Smooth muscle cell (in vitro differentiated cells): Measurements from ENCODE around the gene HSPA1B. TPM values are rescaled to one million over a fixed set of nuclear protein-coding genes. Genes with fewer than 3 reads are reported as not detected.
A peak's percentile ranks its signal among the peaks of the same experiment; 100 is the strongest.
"Not testable (repeated sequence)": the region's sequence is repeated elsewhere in the genome, so short reads cannot be mapped to it uniquely, and the experiment has no call there.

Experiments
- DNase-seq: peaks from one replicate; lab custom pipeline; 2025; ENCODE audit not compliant: unreplicated experiment; lab: John Stamatoyannopoulos, UW
- H2AFZ ChIP-seq: fragments of 200-600 bp; sonication (generic); 2 replicates; pipeline ENCODE4 v1.6.0; 2016; ENCODE audit warnings: antibody characterized with exemption, low read depth, mild to moderate bottlenecking
- H3F3A ChIP-seq: fragments of 200-600 bp; sonication (generic); 2 replicates; pipeline ENCODE4 v1.6.0; 2017; ENCODE audit warnings: antibody characterized with exemption, low read depth
- H3K27ac ChIP-seq: fragments of 200-600 bp; sonication (generic); 2 replicates; pipeline ENCODE4 v1.5.1; 2016; ENCODE audit warnings: low read depth, mild to moderate bottlenecking
- H3K27me3 ChIP-seq: fragments of 200-600 bp; sonication (generic); 2 replicates; pipeline ENCODE4 v1.6.1; 2016; ENCODE audit warnings: low read depth, mild to moderate bottlenecking
- H3K36me3 ChIP-seq: fragments of 200-600 bp; sonication (generic); 2 replicates; pipeline ENCODE4 v1.5.1; 2016; ENCODE audit warnings: low read depth
- H3K4me1 ChIP-seq: fragments of 200-600 bp; sonication (generic); 2 replicates; pipeline ENCODE4 v1.5.1; 2016; ENCODE audit warnings: low read depth
- H3K4me2 ChIP-seq: fragments of 200-600 bp; sonication (generic); 2 replicates; pipeline ENCODE4 v1.6.0; 2016; ENCODE audit warnings: mild to moderate bottlenecking
- H3K4me3 ChIP-seq: fragments of 200-600 bp; sonication (generic); 2 replicates; pipeline ENCODE4 v1.5.1; 2016; ENCODE audit warnings: mild to moderate bottlenecking
- H3K79me2 ChIP-seq: fragments of 200-600 bp; sonication (generic); 2 replicates; pipeline ENCODE4 v1.6.0; 2016; ENCODE audit warnings: low read depth, mild to moderate bottlenecking
- H3K9ac ChIP-seq: fragments of 200-600 bp; sonication (generic); 2 replicates; pipeline ENCODE4 v1.6.0; 2016; ENCODE audit warnings: low read depth
- H3K9me3 ChIP-seq: fragments of 200-600 bp; sonication (generic); replicated peaks from 2 replicates; pipeline ENCODE4 v1.5.1; 2016; ENCODE audit warnings: low read depth
- H4K20me1 ChIP-seq: fragments of 200-600 bp; sonication (generic); 2 replicates; pipeline ENCODE4 v1.6.0; 2016; ENCODE audit warnings: low read depth
- WGBS: methylation state at CpG from one replicate; pipeline ENCODE4 v1.1.7; 2016; ENCODE audit warnings: low lambda C conversion rate; 5-methylcytosine and 5-hydroxymethylcytosine counted together
- polyA plus RNA-seq: library from polyadenylated mRNA; unstranded; fragments of >200 nt; fragmentation: Nextera tagmentation; extraction: Ambion mirVana; gene quantifications from 2 replicates; pipeline ENCODE4 v1.2.1, GENCODE V29; 2016
- total RNA-seq: library from RNA; depleted of rRNA; stranded (reverse); fragments of >200 nt; gene quantifications from 2 replicates; pipeline ENCODE4 v1.2.3, GENCODE V29; 2014
- TF ChIP-seq, protein P1 (sequence below): fragments of 200-600 bp; sonication (generic); IDR thresholded peaks from 2 replicates; pipeline ENCODE4 v1.5.1; 2017; ENCODE audit warnings: borderline replicate concordance, mild to moderate bottlenecking, antibody characterized with exemption; ENCODE audit not compliant: insufficient read depth, poor library complexity, severe bottlenecking

Gene HSPA1B
- total and polyA plus RNA-seq, 2 experiments from 2014 or later: 30.7 to 43.1 TPM

DNA sequence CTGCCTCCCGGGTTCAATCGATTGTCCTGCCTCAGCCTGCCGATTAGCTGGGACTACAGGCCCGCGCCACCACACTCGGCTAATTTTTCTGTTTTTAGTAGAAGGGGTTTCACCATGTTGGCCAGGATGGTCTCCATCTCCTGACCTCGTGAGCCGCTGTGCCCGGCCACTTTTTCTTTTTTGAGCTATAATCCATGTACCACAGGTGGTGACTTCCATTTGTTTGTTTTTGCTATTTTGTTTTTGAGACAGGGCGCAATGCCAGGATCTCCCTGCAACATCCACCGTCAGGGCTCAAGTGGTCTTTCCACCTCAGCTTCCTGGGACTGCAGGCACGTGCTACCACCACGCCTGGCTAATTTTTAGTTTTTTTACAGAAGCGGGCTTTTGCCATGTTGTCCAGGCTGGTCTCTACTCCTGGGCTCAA lies 8.5 kb downstream of the HSPA1B start:
- TF ChIP-seq, protein P1, sequence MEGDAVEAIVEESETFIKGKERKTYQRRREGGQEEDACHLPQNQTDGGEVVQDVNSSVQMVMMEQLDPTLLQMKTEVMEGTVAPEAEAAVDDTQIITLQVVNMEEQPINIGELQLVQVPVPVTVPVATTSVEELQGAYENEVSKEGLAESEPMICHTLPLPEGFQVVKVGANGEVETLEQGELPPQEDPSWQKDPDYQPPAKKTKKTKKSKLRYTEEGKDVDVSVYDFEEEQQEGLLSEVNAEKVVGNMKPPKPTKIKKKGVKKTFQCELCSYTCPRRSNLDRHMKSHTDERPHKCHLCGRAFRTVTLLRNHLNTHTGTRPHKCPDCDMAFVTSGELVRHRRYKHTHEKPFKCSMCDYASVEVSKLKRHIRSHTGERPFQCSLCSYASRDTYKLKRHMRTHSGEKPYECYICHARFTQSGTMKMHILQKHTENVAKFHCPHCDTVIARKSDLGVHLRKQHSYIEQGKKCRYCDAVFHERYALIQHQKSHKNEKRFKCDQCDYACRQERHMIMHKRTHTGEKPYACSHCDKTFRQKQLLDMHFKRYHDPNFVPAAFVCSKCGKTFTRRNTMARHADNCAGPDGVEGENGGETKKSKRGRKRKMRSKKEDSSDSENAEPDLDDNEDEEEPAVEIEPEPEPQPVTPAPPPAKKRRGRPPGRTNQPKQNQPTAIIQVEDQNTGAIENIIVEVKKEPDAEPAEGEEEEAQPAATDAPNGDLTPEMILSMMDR: no peak
- H3K9ac ChIP-seq: peak overlapping the region; percentile 96
- H4K20me1 ChIP-seq: peaks cover 44% of the 10 kb centered on the region
- H3K27ac ChIP-seq: peak overlapping the region; percentile 98
- H3K9me3 ChIP-seq: no peaks in the 10 kb centered on the region
- peaks cover 27% of the 10 kb centered on the region for H3K4me1 ChIP-seq
- WGBS: 5% methylated on average over 14 of the region's 14 CpGs
- peaks cover 14% of the 10 kb centered on the region for H3K36me3 ChIP-seq
- H2AFZ ChIP-seq: no peak overlapping the region
- peak overlapping the region; percentile 75 for H3K4me3 ChIP-seq
- H3K27me3 ChIP-seq: no peaks in the 10 kb centered on the region
- H3K4me2 ChIP-seq: peak overlapping the region; percentile 96
- no peak for DNase-seq
- peaks cover 45% of the 10 kb centered on the region for H3K79me2 ChIP-seq
- H3F3A ChIP-seq: peaks cover 36% of the 10 kb centered on the region

DNA sequence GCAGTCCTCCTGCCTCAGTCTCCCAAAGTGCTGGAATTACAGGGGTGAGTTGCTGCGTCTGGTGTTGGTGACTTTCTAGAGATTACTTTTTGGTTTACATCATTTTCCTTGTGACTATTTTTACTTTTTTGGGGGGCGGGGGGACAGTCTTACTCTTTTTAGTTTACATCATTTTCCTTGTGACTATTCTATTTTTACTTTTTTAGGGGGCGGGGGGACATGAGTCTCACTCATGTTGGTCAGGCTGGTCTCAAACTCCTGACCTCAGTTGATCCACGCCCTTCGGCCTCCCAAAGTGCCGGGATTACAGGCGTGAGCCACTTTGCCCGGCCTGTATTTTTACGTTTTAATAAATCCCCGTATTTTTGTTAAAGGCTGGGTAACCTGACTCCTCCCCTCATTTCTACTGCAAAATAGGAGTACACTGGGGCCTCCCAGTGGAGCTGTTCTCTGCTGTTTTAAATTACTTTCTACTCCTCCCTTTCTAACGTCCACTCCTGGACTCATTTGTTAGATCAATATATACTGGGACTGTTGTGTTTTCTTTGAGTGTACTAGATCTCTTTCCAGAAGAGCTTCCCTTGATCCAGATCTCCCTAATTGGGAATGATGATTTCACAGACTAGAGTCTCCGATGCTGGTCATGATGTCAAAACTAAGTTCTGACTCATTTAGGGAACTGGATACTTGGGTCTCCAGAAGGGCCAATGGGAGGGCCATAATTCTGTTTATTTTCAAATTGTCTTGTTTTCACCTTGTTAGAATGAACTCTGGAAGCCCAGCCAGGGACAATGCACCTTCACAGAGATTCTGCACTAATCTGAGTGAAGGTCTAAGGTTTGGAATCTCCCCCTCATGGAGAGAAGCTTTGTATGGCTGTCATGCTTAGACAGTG lies 9.2 kb downstream of the HSPA1B start:
- H3K4me2 ChIP-seq: peak overlapping the region; percentile 96
- DNase-seq: no peak
- WGBS: 16% methylated on average over 12 of the region's 12 CpGs
- TF ChIP-seq, protein P1: no peak
- peaks cover 14% of the 10 kb centered on the region for H3K36me3 ChIP-seq
- H3K4me3 ChIP-seq: peak overlapping the region; percentile 75
- no peaks in the 10 kb centered on the region for H3K9me3 ChIP-seq
- peak overlapping the region; percentile 96 for H3K9ac ChIP-seq
- H4K20me1 ChIP-seq: peaks cover 44% of the 10 kb centered on the region
- H3K27ac ChIP-seq: peak overlapping the region; percentile 98
- peaks cover 27% of the 10 kb centered on the region for H3K4me1 ChIP-seq
- H3K79me2 ChIP-seq: peaks cover 39% of the 10 kb centered on the region
- no peak overlapping the region for H2AFZ ChIP-seq
- peaks cover 36% of the 10 kb centered on the region for H3F3A ChIP-seq
- no peaks in the 10 kb centered on the region for H3K27me3 ChIP-seq

DNA sequence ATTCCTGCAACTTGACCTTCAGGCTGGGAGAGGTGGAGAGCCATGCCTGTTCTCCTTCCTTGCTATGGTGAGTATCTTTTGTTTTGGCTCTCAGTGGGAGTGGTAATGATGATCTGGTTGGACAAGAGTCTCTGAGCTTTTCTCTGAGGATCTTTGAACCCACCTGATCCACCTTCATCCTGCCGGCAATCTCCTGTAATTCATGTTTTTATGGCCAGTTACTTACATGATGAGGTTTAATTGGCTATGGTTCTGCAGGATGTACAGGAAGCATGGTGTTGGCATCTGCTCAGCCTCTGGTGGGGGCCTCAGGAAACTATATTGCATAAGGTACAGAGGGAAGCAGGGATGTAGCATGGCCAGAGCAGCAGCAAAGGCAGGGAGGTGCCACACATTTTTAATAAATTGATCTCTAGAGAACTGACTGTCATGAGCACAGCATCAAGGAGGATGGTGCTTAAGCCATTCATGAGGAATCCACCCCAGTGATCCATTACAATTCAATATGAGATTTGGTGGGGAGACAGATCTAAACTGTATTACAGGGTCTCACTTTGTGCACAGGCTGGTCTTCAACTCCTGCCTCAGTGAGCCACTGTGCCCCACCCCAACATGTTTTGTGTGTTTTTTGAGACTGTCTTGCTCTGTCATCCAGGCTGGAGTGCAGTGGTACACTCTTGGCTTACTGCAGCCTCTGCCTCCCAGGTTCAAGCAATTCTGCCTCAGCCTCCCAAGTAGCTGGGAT lies 10.0 kb downstream of the HSPA1B start:
- Histone ChIP-seq H3K9me3 (no peaks in the 10 kb centered on the region), H3F3A (peaks cover 36% of the 10 kb centered on the region), H2AFZ (no peak overlapping the region), H3K27ac (peak overlapping the region; percentile 98), H4K20me1 (peaks cover 44% of the 10 kb centered on the region), H3K27me3 (no peaks in the 10 kb centered on the region), H3K4me3 (peak overlapping the region; percentile 75), H3K4me2 (peak overlapping the region; percentile 96), H3K9ac (no peak overlapping the region), H3K36me3 (peaks cover 14% of the 10 kb centered on the region), H3K79me2 (peaks cover 37% of the 10 kb centered on the region), H3K4me1 (peaks cover 27% of the 10 kb centered on the region)
- DNase-seq: no peak
- 46% methylated on average over 1 of the region's 1 CpG for WGBS
- TF ChIP-seq, protein P1: no peak

DNA sequence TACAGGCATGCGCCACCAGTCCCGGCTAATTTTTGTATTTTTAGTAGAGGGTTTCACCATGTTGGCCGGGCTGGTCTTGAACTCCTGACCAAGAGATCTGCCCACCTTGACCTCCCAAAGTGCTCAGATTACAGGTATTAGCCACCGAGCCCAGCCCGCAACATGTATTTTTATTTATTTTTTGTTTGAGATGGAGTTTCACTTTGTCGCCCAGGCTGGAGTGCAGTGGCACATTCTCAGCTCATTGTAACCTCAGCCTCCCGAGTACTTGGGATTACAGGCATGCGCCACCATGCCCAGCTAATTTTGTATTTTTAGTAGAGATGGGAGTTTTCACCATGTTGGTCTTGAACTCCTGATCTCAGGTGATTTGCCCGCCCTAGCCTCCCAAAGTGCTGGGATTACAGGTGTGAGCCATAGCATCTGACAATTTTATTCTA lies 10.6 kb downstream of the HSPA1B start:
- not testable (repeated sequence) for H3K9me3 ChIP-seq, H3K27me3 ChIP-seq, H2AFZ ChIP-seq, DNase-seq, H3K9ac ChIP-seq
- Histone ChIP-seq H3K36me3 (peaks cover 14% of the 10 kb centered on the region), H3F3A (peaks cover 32% of the 10 kb centered on the region), H4K20me1 (peaks cover 44% of the 10 kb centered on the region), H3K27ac (peak overlapping the region; percentile 98), H3K79me2 (peaks cover 37% of the 10 kb centered on the region), H3K4me1 (peaks cover 27% of the 10 kb centered on the region), H3K4me3 (peak overlapping the region; percentile 75), H3K4me2 (peak overlapping the region; percentile 96)
- 89% methylated on average over 9 of the region's 9 CpGs for WGBS
